ENCODE measurements around the gene DTX1. TPM values are rescaled to one million over a fixed set of nuclear protein-coding genes. Genes with fewer than 3 reads are reported as not detected.

The DTX1 gene
- total RNA-seq, 1 donor from 2014 or later, result 4.6 TPM

DNA sequence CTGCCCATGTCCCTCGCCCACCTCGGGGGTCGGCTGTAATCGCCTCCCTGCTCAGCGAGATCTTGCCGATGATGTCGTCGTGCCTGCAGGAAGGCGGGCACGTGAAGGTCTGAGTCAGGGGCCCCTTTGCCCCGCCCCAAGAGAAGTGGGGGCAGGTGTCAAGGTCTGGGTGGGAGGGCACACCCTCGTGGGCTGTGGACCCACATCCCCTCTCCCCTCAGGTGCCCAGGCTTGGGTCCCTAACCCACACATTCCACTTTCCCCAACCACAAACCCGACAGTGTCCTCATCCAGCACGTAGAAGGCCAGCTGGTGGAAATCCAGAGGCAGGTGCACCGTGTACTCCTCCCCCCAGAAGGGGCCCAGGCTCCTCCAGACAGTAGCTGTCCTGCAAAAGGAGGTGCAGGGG is 71.3 kb downstream of the DTX1 start:
- H3K79me2 ChIP-seq (ENCODE audit: insufficient read depth, low read length), result no peaks in the 10 kb centered on the region
- H3K36me3 ChIP-seq (ENCODE audit: insufficient read depth, low read length), result no peaks in the 10 kb centered on the region
- Mint-ChIP-seq H3K4me1 (ENCODE audit: low read depth, unreplicated experiment) (no peaks in the 10 kb centered on the region), H3K27me3 (ENCODE audit: low read depth, unreplicated experiment) (peaks cover 41% of the 10 kb centered on the region), H3K9me3 (ENCODE audit: unreplicated experiment) (peaks cover 7% of the 10 kb centered on the region), H3K36me3 (ENCODE audit: low read depth, unreplicated experiment) (peaks cover 2% of the 10 kb centered on the region), H3K27ac (ENCODE audit: unreplicated experiment) (no peak overlapping the region), H3K4me3 (ENCODE audit: unreplicated experiment) (no peak overlapping the region)
- H3K9ac ChIP-seq (ENCODE audit: low read length), result no peak overlapping the region
- DNase-seq (ENCODE audit: low read depth), result no peak
- peaks cover 6% of the 10 kb centered on the region for H3K27me3 ChIP-seq (ENCODE audit: insufficient read depth, low read length)
- H2AFZ ChIP-seq (ENCODE audit: low read depth, low read length), result no peak overlapping the region
- no peaks in the 10 kb centered on the region for H4K20me1 ChIP-seq (ENCODE audit: insufficient read depth, low read length)
- H3K9me3 ChIP-seq (ENCODE audit: insufficient read depth, low read depth, low read length), result no peaks in the 10 kb centered on the region
- no peaks in the 10 kb centered on the region for H3K4me1 ChIP-seq (ENCODE audit: insufficient read depth, low read length)
- H3K4me2 ChIP-seq (ENCODE audit: low read length), result no peak overlapping the region
- TF ChIP-seq EZH2 (IDR thresholded peaks at IDR 0.05; ENCODE audit: insufficient read depth, low read length) (no peak), CTCF (IDR thresholded peaks at IDR 0.05; ENCODE audit: insufficient read depth, low read depth, low read length) (no peak)
- FAIRE-seq, result no peak
- H3K4me3 ChIP-seq (ENCODE audit: insufficient read depth, low read depth, low read length), result no peak overlapping the region
- H3K27ac ChIP-seq (ENCODE audit: low read depth, low read length), result no peak overlapping the region

- Histone ChIP-seq H3K79me2 (ENCODE audit: insufficient read depth, low read length) (no peaks in the 10 kb centered on the region), H3K36me3 (ENCODE audit: insufficient read depth, low read length) (no peaks in the 10 kb centered on the region), H3K4me1 (ENCODE audit: insufficient read depth, low read length) (no peaks in the 10 kb centered on the region), H3K27me3 (ENCODE audit: insufficient read depth, low read length) (peaks cover 6% of the 10 kb centered on the region), H3K4me2 (ENCODE audit: low read length) (no peak overlapping the region), H4K20me1 (ENCODE audit: insufficient read depth, low read length) (no peaks in the 10 kb centered on the region), H2AFZ (ENCODE audit: low read depth, low read length) (no peak overlapping the region), H3K9me3 (ENCODE audit: insufficient read depth, low read depth, low read length) (no peaks in the 10 kb centered on the region), H3K9ac (ENCODE audit: low read length) (no peak overlapping the region), H3K27ac (ENCODE audit: low read depth, low read length) (no peak overlapping the region), H3K4me3 (ENCODE audit: insufficient read depth, low read depth, low read length) (no peak overlapping the region)
- DNase-seq (ENCODE audit: low read depth), result no peak
- Mint-ChIP-seq H3K36me3 (ENCODE audit: low read depth, unreplicated experiment) (peaks cover 2% of the 10 kb centered on the region), H3K27me3 (ENCODE audit: low read depth, unreplicated experiment) (peaks cover 46% of the 10 kb centered on the region), H3K9me3 (ENCODE audit: unreplicated experiment) (peaks cover 3% of the 10 kb centered on the region), H3K27ac (ENCODE audit: unreplicated experiment) (no peak overlapping the region), H3K4me1 (ENCODE audit: low read depth, unreplicated experiment) (no peaks in the 10 kb centered on the region), H3K4me3 (ENCODE audit: unreplicated experiment) (no peak overlapping the region)
- TF ChIP-seq EZH2 (IDR thresholded peaks at IDR 0.05; ENCODE audit: insufficient read depth, low read length) (no peak), CTCF (IDR thresholded peaks at IDR 0.05; ENCODE audit: insufficient read depth, low read depth, low read length) (no peak)
- no peak for FAIRE-seq
Observed at GRCh38 chr12:113128802-113129663, 72.5 kb downstream of the DTX1 start.
